HG03103 (cell line): Measurements from ENCODE around the gene GPC4.

Experiments
- ATAC-seq: cut with Tn5 transposase; IDR thresholded peaks from one replicate; pipeline ENCODE4 v1.9.1; 2021; ENCODE audit warnings: low read depth; ENCODE audit not compliant: unreplicated experiment

GPC4 gene

DNA sequence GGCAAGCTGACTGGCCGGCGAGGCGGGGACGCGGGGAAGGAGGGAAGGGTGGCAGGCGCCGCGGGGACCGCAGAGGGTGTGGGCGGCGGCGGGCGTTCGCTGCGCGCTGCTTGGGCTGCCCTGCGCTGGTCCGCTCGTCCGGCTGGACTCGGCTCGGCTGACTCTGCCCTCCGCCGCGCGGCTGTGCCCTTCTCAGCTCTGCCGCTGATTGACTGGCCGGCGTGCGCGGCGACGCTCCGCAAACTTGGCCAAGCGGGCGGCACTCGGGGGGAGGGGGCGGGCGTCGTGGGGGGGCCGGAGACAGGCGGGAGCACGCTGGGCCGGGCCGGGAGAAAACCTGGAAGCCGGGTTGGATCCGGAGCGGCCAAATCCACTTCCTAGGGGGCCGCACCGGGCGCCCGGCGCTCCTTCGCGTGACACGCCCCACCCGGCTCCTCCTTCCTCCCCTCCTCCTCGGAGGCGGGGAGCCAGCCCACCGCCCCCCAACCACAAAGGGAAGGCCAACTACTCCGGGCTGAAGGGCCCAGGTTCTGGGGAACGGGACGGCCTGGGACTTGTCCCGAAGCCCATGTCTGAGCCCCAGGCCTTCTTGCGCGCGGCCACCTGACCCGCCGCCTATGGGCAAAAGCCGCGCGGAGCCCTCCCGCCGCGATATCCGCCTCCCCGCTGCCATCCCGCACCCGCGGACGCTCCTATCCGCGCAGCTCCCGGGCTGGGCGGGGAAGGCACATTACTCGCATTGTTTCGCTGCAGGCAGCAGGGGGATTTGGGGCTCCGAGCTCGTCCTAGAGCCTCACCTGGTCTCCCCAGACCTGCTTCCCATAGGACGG is at the start of gene GPC4:
Gene GPC4, minus strand, starts transcription at position 214 of the 830 bp plus-strand sequence. CDS start 524 bp downstream, outside the sequence.
- no peak for ATAC-seq

DNA sequence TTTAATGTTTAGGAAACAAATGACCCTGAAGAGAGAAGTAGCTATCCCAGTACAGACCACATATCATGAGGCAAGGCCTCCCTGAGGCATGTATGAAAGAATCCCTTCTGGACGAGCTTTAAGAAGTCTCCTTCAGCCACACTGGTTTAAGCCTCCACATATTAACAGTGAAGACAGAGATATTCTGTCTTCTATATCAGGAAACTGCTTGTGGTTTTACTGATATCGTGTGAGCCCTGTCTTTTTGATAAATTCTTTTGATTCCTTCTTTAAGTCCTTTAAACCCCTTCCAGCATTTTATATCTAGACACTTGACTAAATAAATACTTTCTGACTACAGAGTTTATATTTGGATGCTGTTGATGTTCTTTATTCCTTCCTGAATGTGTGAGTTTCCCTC is 45.9 kb upstream of the GPC4 start:
- no peak for ATAC-seq

GRCh38 chrX:133454924-133455323 is 39.6 kb upstream of the GPC4 start:
- ATAC-seq: no peak

- no peak for ATAC-seq
These were observed 39.2 kb upstream of the GPC4 start for GRCh38 chrX:133454491-133454914.

DNA sequence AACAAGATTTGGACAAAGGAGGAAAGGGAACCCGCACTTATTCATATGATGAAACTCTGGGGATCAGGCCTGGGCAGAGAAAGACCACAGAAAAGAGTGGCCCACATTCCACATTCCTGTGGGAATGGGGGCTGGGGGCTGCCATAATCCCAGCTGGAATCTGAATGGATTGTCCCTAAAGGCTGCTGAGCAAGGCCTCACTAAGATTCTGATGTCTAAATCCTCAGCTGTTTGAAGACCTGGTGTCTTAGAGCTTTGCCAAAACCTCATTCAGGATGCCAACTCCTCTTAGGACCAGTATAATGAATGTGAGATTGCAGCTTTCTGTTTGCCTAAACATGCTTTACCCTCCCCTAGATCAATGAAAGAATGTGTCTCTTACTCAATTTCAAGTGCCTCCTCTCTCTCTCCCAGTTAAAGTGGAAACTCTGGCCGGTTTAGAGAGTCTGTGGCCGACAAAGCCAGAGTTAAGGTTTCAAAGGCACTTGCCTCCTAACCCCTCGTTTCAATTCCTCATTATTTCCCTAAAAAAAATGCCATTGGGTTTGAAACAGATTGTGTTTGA is 33.3 kb upstream of the GPC4 start:
- no peak for ATAC-seq

- no peak for ATAC-seq
These were observed 29.9 kb upstream of the GPC4 start for GRCh38 chrX:133444952-133445831.

- ATAC-seq: no peak
These were observed 28.9 kb upstream of the GPC4 start for GRCh38 chrX:133444196-133444595.

DNA sequence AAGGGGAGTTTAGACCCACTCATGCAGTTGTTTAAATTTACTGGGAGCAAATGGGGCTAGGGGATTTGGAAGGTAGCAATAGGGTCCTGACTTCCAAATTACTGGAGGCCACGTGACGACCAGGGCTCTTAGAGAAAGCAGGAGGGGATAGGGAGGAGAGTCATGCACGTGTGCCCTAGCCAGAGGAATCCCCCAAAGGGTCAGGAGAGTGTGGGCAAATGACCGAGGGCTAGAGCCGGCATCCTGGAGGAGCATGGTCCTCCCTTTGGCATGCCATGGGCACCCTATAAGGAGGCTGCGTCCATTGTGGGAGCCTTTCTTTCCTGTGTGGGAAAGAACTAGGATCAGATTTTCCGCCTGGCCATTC is 25.5 kb upstream of the GPC4 start:
- no peak for ATAC-seq

DNA sequence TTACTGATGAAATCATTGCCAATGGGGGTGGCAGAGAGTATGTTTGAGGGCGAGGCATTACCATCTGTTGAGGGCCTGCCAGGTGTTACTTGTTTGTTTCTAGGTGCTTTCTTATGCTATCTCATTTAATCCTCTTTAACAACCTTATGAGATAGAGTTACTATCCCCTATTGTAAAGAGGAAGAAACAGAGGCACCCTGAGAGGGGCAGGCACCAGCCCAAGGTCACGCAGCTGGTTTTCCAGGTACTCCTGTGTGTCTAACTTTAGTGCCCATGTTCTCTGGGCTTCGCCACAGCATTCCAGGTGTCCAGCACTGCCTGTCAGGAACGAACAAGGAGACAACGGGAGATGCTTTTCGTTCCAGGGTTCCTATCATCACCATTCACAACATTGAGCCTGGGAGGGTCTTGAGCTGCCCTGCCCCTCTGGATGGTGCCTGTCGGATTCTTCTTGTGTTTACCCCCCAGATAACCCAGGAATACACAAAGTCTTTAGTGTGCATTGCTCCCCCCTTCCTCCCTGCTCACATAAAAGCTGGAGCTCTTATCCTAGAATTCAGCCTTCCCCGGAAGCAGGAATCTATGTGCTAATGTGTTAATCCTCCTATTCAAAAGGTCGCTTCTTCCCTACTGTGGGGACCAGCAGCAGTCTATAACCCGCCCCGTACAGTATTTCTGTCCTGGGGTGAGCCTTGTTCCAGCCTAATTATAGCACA is 24.9 kb upstream of the GPC4 start:
- no peak for ATAC-seq

DNA sequence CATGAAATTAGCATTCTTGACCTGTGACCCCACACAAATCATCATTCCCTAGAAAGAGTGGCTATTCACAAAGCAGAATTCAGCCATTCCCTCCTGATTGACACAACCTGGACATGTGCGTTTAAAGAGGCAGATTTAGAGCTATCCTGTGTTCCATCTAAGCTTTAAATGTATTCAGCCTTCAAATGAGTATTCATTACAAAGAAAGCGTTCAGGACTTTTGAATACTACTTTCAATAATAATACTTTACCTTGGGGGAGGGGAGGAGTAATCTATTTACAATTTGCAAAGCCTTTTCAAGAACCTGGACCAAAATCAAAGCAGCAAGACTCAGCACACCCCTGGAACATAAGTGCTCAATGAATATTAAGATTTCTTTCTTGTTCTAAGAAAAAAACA is 22.5 kb upstream of the GPC4 start:
- ATAC-seq: no peak

GRCh38 chrX:133437356-133437755 is 22.1 kb upstream of the GPC4 start:
- no peak for ATAC-seq

DNA sequence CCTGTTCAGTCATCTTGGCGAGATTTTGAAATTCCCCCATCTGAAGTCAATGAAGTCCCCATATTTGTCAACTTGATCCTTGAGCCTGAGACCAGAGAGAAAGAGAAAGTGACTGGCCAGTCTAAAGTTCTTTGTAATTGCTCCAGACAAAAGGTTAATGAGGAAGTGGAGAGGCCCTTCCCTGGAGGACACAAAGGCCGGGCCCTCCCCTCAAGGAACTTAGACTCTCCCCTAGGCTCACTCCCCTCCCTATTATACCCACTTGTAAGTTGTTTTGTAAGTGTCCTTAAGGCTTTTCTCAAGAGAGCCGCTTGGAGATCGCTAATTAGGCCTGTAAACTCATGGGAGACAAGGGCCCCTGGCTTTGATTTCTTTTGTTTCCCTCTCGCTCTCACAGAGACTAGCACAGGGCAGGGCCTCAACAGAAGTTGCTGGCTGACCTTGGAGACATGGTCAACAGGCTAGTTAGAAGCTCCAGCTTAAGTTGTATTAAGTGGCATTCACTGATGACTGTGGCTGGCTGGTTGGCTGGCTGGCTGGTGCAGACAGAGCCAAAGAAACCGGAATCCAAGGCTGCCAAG is 20.3 kb upstream of the GPC4 start:
- no peak for ATAC-seq

GRCh38 chrX:133434197-133434820 is 19.0 kb upstream of the GPC4 start:
- no peak for ATAC-seq

GRCh38 chrX:133419911-133420310 is 4.6 kb upstream of the GPC4 start:
- no peak for ATAC-seq

DNA sequence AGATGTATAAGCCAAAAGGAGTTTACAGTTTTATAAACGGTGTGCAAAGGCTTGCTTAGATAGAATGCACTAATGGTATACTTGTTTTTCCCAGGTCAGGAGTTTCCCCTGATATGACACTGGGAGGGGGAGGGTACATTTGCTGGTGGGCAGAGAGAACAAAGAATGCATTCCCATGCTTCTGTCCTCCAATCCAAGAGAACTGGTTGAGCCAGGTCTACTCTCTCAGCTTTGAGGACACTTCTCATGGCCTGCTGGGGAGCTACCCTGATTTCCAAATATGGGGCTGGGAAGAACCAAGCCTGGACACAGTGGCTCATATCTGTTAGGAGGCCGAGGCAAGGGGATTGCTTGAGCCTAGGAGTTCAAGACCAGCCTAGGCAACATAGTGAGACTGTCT is 3.3 kb upstream of the GPC4 start:
- no peak for ATAC-seq

- ATAC-seq: no peak
These were observed 2.1 kb upstream of the GPC4 start for GRCh38 chrX:133417364-133417763.

- ATAC-seq: no peak
These were observed 648 bp downstream of the GPC4 start for GRCh38 chrX:133414406-133415275.

- no peak for ATAC-seq
These were observed 1.9 kb downstream of the GPC4 start for GRCh38 chrX:133413218-133413925.
